DND-41 (cell line): ENCODE data around the gene CKS1B.
A peak's percentile ranks its signal among the peaks of the same experiment; 100 is the strongest.

Experiments used
- ATAC-seq: fragments of 200-7000 bp; cut with Tn5 transposase; 3 replicates; pipeline ENCODE4 v1.9.1; 2021; ENCODE audit warnings: low read depth; ENCODE audit not compliant: insufficient read depth
- DNase-seq: peaks from one replicate; pipeline ENCODE4 v3.0.0-alpha.2; 2020
- H2AFZ ChIP-seq: 2 replicates; pipeline ENCODE4 v1.6.0; 2012; ENCODE audit warnings: low read depth, low read length
- H3K27ac ChIP-seq: 2 replicates; pipeline ENCODE4 v1.5.1; 2012; ENCODE audit warnings: low read length, inconsistent platforms
- H3K27me3 ChIP-seq: fragments of 200-600 bp; sonication (generic); 2 replicates; pipeline ENCODE4 v1.6.0; 2012; ENCODE audit warnings: low read length, mild to moderate bottlenecking, inconsistent platforms; ENCODE audit not compliant: insufficient read depth, poor library complexity
- H3K36me3 ChIP-seq: 2 replicates; pipeline ENCODE4 v1.5.1; 2012; ENCODE audit warnings: low read length, inconsistent platforms; ENCODE audit not compliant: insufficient read depth
- H3K4me1 ChIP-seq: 2 replicates; pipeline ENCODE4 v1.5.1; 2012; ENCODE audit warnings: mild to moderate bottlenecking, low read length; ENCODE audit not compliant: insufficient read depth
- H3K4me2 ChIP-seq: 2 replicates; pipeline ENCODE4 v1.6.0; 2012; ENCODE audit warnings: mild to moderate bottlenecking, moderate library complexity, low read length, inconsistent platforms; ENCODE audit not compliant: insufficient read depth
- H3K4me3 ChIP-seq, 2 experiments: fragments of 200-600 bp in 1 of 2; shearing (Covaris generic) in 1 of 2; 2 replicates each; pipeline ENCODE4 v1.5.1; 2012 to 2016; ENCODE audit warnings: inconsistent platforms in 2 of 2, low read length in 2 of 2, mild to moderate bottlenecking in 2 of 2, low read depth in 1 of 2, moderate library complexity in 1 of 2
- H3K79me2 ChIP-seq: 2 replicates; pipeline ENCODE4 v1.6.0; 2012; ENCODE audit warnings: low read length, inconsistent platforms; ENCODE audit not compliant: insufficient read depth
- H3K9ac ChIP-seq: 2 replicates; pipeline ENCODE4 v1.6.0; 2012; ENCODE audit warnings: low read depth, mild to moderate bottlenecking, inconsistent platforms, low read length, moderate library complexity
- H3K9me3 ChIP-seq: 2 replicates; pipeline ENCODE4 v1.5.1; 2012; ENCODE audit warnings: low read length, moderate library complexity, mild to moderate bottlenecking, inconsistent platforms; ENCODE audit not compliant: insufficient read depth, severe bottlenecking
- H4K20me1 ChIP-seq: 2 replicates; pipeline ENCODE4 v1.6.0; 2012; ENCODE audit warnings: low read length; ENCODE audit not compliant: insufficient read depth
- EZH2 ChIP-seq: IDR thresholded peaks from 3 replicates; pipeline ENCODE4 v1.6.1; 2012; ENCODE audit warnings: borderline replicate concordance, low read depth, mild to moderate bottlenecking, moderate library complexity, low read length, inconsistent platforms; ENCODE audit not compliant: severe bottlenecking
- TF ChIP-seq, protein P1 (sequence below): IDR thresholded peaks from 2 replicates; pipeline ENCODE4 v1.5.1; 2012; ENCODE audit warnings: borderline replicate concordance, low read length, moderate library complexity, mild to moderate bottlenecking; ENCODE audit not compliant: poor library complexity, severe bottlenecking; ENCODE audit errors: extremely low read depth

Gene CKS1B

DNA sequence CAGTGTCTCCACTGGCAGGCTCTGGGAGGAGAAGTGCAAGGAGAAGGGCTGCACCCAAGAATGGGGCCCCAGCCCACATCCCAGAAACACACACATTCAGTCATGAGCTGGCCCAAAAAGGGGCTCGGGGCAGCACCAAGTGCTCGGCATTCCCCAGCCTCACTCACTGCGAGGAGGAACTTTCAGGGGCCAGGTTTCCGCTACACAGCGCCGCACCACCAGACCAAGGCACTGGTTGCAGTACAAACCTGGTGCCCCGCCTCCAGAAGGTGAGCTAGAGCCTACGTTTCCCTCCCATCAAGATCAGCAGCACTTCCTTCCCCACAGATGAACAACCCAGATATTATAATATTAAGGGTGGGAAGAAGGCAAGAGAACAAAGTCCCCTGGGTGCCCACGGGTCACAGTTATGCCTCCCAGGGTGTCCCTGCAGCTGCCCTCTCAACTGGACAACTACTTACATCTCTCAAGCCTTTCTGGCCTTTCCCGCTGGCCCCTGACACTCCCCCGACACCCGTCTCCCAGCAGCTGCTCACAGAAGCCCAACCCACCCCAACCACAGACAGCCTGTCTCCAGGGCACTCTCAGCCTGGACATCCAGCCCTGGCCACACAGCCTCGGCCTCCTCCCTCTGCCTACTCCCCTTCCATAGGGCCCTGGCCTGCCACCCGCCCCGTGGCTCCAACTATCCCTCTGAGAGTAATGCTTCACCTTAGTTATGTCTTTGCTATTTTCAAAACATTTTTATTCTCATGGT, 22.4 kb upstream of the CKS1B start:
- H3K36me3 ChIP-seq = peaks cover 30% of the 10 kb centered on the region
- H2AFZ ChIP-seq = no peak overlapping the region
- no peak overlapping the region for H3K9ac ChIP-seq
- H3K27me3 ChIP-seq = no peaks in the 10 kb centered on the region
- H3K4me3 ChIP-seq = no peak overlapping the region
- no peaks in the 10 kb centered on the region for H3K9me3 ChIP-seq
- ATAC-seq = no peak
- no peak for TF ChIP-seq EZH2
- TF ChIP-seq, protein P1, sequence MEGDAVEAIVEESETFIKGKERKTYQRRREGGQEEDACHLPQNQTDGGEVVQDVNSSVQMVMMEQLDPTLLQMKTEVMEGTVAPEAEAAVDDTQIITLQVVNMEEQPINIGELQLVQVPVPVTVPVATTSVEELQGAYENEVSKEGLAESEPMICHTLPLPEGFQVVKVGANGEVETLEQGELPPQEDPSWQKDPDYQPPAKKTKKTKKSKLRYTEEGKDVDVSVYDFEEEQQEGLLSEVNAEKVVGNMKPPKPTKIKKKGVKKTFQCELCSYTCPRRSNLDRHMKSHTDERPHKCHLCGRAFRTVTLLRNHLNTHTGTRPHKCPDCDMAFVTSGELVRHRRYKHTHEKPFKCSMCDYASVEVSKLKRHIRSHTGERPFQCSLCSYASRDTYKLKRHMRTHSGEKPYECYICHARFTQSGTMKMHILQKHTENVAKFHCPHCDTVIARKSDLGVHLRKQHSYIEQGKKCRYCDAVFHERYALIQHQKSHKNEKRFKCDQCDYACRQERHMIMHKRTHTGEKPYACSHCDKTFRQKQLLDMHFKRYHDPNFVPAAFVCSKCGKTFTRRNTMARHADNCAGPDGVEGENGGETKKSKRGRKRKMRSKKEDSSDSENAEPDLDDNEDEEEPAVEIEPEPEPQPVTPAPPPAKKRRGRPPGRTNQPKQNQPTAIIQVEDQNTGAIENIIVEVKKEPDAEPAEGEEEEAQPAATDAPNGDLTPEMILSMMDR = no peak
- H4K20me1 ChIP-seq = peaks cover 7% of the 10 kb centered on the region; the same call in 1 of the 2 replicates
- no peak overlapping the region for H3K27ac ChIP-seq
- peaks cover 43% of the 10 kb centered on the region for H3K4me1 ChIP-seq
- no peak overlapping the region for H3K4me2 ChIP-seq
- H3K79me2 ChIP-seq = peaks cover 28% of the 10 kb centered on the region
- no peak for DNase-seq

DNA sequence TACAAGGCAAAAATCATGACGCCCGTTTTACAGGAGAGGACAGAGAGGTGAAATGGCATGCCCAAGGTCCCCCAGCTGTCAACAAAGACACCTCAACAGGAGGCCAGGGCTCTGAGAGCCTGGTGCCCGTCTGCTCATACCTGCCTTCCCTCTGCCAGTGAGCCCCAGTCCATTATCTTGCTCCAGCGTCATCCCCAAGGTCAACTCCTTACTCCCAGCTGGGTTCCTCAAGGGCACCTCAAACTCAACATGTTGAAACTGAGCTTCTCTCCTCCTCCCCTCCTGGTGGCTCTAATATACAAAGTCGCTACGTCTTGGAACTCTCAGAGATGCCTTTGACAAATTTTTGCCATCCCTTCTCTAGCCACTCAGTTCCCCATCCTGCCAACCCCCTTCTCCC, 21.8 kb upstream of the CKS1B start:
- Histone ChIP-seq H3K27ac (peak overlapping the region; percentile 15), H3K36me3 (peaks cover 25% of the 10 kb centered on the region), H3K9ac (no peak overlapping the region), H3K27me3 (no peaks in the 10 kb centered on the region), H3K9me3 (no peaks in the 10 kb centered on the region), H3K79me2 (peaks cover 28% of the 10 kb centered on the region), H3K4me3 (no peak overlapping the region), H2AFZ (no peak overlapping the region), H3K4me1 (peaks cover 49% of the 10 kb centered on the region), H4K20me1 (peaks cover 7% of the 10 kb centered on the region; the same call in 1 of the 2 replicates), H3K4me2 (0 out of 2 replicates have a peak overlapping the region, but pooled peaks have one; percentile 0)
- no peak for TF ChIP-seq EZH2
- TF ChIP-seq, protein P1 = no peak
- ATAC-seq (no peak), DNase-seq (no peak)

DNA sequence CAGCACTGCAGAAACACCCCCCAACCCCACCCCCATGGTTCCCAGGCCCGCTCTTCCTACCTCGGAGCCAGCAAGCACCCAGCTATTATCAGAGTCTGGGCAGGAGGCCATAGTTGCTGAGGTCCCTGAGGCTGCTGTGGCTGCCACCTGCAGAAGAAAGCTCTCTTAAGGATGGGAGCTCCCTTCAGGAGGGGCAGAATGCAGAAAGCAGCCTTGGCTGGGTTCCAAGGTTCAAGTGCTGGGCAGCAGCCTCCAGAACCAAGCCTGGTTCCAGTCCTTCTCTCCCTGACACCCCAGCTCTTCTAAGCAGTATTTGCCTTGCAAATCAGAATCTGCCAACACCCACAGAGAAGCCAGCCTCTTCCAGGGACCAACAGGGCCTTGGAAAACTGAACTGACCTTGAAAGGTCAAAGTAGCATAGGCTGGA, 20.9 kb upstream of the CKS1B start:
- no peaks in the 10 kb centered on the region for H3K9me3 ChIP-seq
- ATAC-seq = no peak
- H3K27ac ChIP-seq = peak overlapping the region; percentile 39; the same call in 1 of the 2 replicates
- peaks cover 28% of the 10 kb centered on the region for H3K79me2 ChIP-seq
- H3K36me3 ChIP-seq = peaks cover 19% of the 10 kb centered on the region
- peaks cover 49% of the 10 kb centered on the region for H3K4me1 ChIP-seq
- H3K4me2 ChIP-seq = peak overlapping the region; percentile 88
- H3K9ac ChIP-seq = no peak overlapping the region
- TF ChIP-seq, protein P1 = no peak
- no peak for TF ChIP-seq EZH2
- H2AFZ ChIP-seq = no peak overlapping the region
- H3K27me3 ChIP-seq = no peaks in the 10 kb centered on the region
- no peak for DNase-seq
- H3K4me3 ChIP-seq = no peak overlapping the region; a peak in 1 of 4 replicates
- H4K20me1 ChIP-seq = peaks cover 7% of the 10 kb centered on the region; the same call in 1 of the 2 replicates
